NCI-H69 (cell line): ENCODE data around the gene ITLN2.
A peak's percentile ranks its signal among the peaks of the same experiment; 100 is the strongest.
"Not testable (repeated sequence)": the region's sequence is repeated elsewhere in the genome, so short reads cannot be mapped to it uniquely, and the experiment has no call there.

ENCODE experiments used
- DNase-seq: peaks from one replicate; lab custom pipeline; 2025; lab: John Stamatoyannopoulos, UW

ITLN2 gene

GRCh38 chr1:160954158-160955104, at the start of gene ITLN2:
ITLN2 (minus strand) TSS chr1:160954809; CDS start chr1:160954741, 68 bp downstream.
- DNase-seq, result peak; percentile 47

- DNase-seq, result peak; percentile 42
Observed at GRCh38 chr1:161001525-161001924, 46.9 kb upstream of the ITLN2 start.

DNA sequence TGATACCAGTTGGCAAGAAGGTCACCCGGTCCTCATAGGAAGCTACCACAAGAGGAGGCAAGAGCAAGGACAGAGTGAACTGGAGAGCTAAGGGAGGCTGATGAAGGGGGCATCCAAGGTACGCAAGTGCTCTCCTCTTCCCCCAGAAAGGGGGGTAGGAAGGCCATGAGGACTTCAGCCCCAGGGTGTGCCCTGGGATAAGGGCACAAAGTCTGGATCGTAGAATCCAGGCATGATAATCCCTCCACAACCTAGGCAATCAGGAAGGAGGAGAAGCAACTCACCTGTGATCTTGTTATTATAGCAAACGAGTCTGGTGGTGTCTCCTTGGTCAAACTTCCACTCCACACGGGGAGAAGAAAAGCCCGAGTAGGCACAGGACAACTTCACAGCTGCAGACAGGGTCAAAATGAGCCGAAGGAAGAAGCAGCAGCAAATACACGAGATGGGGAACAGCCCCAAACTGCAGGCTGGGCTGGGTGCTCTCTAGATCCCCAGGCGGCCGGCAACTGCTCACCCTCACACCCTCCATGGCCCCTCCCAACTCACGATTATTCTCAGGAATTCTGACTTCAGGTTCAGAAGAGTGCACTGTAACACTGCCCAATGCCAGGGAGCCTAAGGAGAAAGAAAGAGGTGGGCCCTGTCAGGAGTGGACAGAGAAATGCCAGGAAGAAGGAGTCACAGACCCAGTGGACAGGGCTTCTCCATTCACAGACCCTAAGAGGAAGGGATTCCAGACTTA, 46.3 kb upstream of the ITLN2 start:
- DNase-seq, result no peak

- DNase-seq, result no peak
Observed at GRCh38 chr1:160999376-160999775, 44.8 kb upstream of the ITLN2 start.

- peak; percentile 44 for DNase-seq
Observed at GRCh38 chr1:160997323-160998038, 42.9 kb upstream of the ITLN2 start.

- no peak for DNase-seq
Observed at GRCh38 chr1:160996178-160996577, 41.6 kb upstream of the ITLN2 start.

DNA sequence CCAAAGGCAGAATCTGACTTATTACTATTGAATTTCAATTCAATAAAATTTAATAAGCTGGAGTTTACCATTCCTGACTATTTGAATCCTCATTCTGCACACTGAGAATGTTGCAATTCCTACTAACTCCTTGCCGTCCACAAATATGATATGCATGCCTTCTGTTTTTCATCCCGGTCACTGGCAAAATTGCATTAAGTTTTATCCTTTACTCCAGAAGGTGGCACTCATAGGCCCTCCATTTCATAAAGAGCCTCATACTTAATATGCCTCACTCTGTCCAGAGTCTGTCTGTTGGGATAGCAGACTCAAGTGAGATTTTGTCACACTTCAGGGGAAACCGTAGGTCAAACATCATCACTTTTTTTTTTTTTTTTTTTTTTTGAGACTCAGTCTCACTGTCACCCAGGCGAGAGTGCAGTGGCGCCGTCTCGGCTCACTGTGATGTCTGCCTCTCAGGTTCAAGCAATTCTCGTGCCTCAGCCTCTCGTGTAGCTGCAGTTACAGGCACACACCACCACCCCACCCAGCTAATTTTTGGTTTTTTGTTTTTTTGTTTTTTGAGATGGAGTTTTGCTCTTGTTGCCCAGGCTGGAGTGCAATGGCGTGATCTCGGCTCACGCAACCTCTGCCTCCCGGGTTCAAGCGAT, 39.1 kb upstream of the ITLN2 start:
- peak; percentile 43 for DNase-seq

GRCh38 chr1:160992036-160992435, 37.4 kb upstream of the ITLN2 start:
- DNase-seq, result not testable (repeated sequence)

DNA sequence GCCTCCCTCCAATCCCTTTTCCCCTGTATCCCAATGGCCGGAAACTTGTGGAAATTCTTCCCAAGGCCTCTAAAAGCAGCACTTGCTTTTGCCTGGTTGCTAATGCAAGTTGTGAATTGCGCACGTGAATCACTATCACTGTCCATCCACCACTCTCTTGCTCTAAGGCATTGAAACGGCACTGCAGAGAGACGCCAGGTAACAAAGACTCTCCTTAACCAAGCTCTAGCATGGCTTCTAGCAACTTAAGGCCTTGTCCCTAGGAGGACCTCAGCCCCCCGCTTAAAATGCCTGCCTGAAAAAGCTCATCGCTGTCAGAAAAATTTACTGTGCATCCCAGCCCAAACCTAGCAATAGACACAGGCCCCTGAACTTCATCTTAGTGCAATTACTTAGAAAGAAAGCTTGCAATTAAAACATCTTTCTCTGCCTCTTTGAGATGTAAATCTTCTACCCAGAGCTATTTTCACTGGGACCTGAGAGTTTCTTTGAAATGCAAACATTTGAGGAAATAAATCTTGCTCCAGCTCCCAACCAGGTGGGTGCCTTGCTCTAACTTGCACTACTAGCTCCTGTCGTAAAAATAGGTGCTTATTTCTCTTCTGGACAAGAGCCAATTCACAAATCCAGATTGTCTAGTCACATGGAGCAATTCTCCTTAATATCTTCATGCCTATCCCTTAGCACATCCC, 32.9 kb upstream of the ITLN2 start:
- DNase-seq, result no peak

- DNase-seq, result no peak
Observed at GRCh38 chr1:160985723-160986122, 31.1 kb upstream of the ITLN2 start.

GRCh38 chr1:160981584-160982411, 27.2 kb upstream of the ITLN2 start:
- no peak for DNase-seq

- DNase-seq, result no peak
Observed at GRCh38 chr1:160979286-160979685, 24.7 kb upstream of the ITLN2 start.

DNA sequence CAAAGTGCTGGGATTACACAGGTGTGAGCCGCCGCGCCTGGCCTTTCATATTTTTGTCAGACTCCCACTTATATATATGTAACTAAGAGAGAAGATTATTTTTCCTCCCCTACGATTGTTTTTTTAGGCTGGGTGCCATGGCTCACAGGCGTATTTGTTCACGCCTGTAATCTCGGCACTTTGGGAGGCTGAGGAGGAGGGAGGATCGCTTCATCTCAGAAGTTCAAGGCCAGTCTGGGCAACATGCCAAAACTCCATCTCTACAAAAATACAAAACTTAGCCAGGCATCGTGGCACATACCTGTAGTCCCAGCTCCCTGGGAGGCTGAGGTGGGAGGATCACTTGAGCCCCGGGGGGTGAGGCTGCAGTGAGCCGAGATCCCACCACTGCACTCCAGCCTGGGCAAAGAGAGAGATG, 23.9 kb upstream of the ITLN2 start:
- peak; percentile 81 for DNase-seq

- no peak for DNase-seq
Observed at GRCh38 chr1:160975026-160975425, 20.4 kb upstream of the ITLN2 start.

DNA sequence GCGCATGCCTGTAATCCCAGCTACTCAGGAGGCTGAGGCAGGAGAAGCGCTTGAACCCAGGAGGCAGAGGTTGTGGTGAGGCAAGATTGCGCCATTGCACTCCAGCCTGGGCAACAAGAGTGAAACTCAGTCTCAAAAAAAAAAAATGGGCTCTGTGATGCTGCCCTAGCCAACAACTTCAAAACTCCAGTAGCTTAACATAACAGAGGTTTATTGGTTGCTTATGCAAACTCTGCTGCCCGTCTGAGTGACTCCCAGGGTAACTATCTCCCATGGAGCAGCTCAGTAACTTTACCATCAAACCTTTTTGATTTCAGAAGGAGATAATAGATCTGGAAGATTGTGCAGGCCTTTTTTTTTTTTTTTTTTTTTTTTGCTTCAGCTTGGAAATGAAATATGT, 18.9 kb upstream of the ITLN2 start:
- DNase-seq, result no peak

DNA sequence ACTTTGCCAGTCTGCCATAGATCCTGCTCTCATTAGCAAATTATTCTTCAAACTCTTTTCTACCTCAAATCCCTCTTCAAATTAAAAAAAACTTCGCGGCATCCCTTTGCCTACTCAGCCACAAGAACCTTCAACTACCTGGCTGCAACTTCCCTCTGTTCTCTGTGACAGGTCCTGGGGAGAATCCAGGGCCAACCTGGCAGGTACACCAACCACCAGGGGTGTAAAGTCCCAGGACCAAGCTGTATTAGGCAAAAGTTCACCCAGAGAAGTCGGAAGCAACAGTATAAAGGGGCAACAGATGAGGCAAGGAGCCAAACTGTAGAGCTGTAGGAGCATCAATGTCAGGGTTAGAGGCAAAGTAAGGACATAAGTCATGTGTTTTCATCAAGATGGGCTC, 18.3 kb upstream of the ITLN2 start:
- DNase-seq, result no peak

DNA sequence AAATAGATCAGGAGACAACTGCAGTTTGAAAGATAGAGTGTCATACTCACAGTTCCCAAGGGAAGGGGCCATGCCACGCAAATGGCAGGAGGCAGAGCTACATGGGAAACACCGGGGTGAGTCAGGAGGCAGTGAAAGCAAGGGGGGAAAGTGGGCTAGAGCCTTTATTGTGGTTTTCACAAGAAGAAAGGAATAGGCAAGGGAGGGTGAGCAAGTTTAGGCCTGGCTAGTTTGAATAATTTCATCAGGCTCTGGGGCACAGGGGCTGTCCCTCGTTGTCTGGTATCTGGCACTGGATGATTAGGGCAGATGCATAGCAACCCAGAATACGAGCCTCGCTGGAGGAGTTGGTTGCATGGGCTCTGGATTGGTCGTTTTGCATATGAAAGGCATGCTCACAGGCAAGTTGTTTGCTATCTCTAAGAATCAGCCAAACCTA, 17.0 kb upstream of the ITLN2 start:
- no peak for DNase-seq

- DNase-seq, result peak; percentile 64
Observed at GRCh38 chr1:160963521-160963920, 8.9 kb upstream of the ITLN2 start.

DNA sequence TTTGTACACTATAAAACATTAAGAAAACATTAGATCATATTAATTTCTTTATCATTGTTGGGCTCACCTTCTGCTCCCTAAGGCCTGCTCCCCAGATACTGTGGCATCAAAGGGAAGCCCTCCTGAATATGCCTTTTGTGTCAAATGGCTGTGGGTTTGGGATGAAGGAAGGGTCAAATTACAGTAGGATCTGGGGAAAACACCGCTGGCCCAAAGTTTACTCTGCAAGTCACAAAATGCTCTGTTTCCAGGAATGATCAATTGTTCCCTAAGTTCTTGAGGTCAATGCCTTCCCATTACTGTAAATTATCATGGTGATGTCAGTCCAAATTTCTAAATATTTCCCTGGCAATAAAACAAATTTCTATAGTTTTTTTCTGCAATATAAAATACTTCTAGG, 6.8 kb upstream of the ITLN2 start:
- no peak for DNase-seq

DNA sequence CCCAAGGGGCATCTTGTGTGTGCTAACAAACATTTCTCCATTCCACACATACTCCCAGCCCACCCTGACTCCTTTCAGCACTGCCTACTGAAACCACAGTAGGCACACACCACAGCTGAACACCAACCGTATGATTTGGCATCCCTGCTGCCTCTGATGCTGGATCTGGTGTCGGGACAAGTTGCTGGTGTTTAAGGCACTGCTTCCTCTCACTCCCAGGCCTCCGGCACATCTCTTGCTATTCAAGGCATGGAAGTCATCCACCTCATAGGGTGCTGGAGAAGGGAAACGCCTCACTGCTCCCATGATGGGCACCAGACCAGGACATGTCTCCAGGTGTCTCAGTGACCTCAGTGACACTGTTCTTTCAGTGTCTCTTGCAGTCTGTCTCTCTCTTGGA, 2.4 kb upstream of the ITLN2 start:
- no peak for DNase-seq
